GM18502 (cell line): Measurements from ENCODE around the gene DPEP2.
A peak's percentile ranks its signal among the peaks of the same experiment; 100 is the strongest.
"Not testable (repeated sequence)": the region's sequence is repeated elsewhere in the genome, so short reads cannot be mapped to it uniquely, and the experiment has no call there.

ENCODE experiments used
- ATAC-seq: cut with Tn5 transposase; IDR thresholded peaks from one replicate; pipeline ENCODE4 v1.9.1; 2021; ENCODE audit warnings: mild to moderate bottlenecking; ENCODE audit not compliant: unreplicated experiment, poor library complexity

The DPEP2 gene

GRCh38 chr16:68009157-68009735 lies 10.0 kb upstream of the DPEP2 start:
- no peak for ATAC-seq

GRCh38 chr16:68005786-68006286 lies 6.6 kb upstream of the DPEP2 start:
- ATAC-seq, result no peak

- ATAC-seq, result no peak
These were observed 5.9 kb upstream of the DPEP2 start for GRCh38 chr16:68005211-68005610.

GRCh38 chr16:68003031-68003430 lies 3.7 kb upstream of the DPEP2 start:
- ATAC-seq, result no peak

- ATAC-seq, result no peak
These were observed 1.2 kb upstream of the DPEP2 start for GRCh38 chr16:68000450-68000849.

GRCh38 chr16:67999985-68000384 lies 701 bp upstream of the DPEP2 start:
- no peak for ATAC-seq

GRCh38 chr16:67998231-67998778 lies 979 bp downstream of the DPEP2 start:
- ATAC-seq, result not testable (repeated sequence)

GRCh38 chr16:67996666-67997065 lies 2.6 kb downstream of the DPEP2 start:
- ATAC-seq, result no peak

- ATAC-seq, result no peak
These were observed 3.9 kb downstream of the DPEP2 start for GRCh38 chr16:67995423-67995822.

GRCh38 chr16:67994040-67994408 lies 5.3 kb downstream of the DPEP2 start:
- ATAC-seq, result not testable (repeated sequence)

GRCh38 chr16:67993207-67994039 lies 5.9 kb downstream of the DPEP2 start:
- ATAC-seq, result peak; percentile 69

GRCh38 chr16:67992661-67993206 lies 6.5 kb downstream of the DPEP2 start:
- ATAC-seq, result peak; percentile 8

- ATAC-seq, result no peak
These were observed 9.3 kb downstream of the DPEP2 start for GRCh38 chr16:67990018-67990386.

GRCh38 chr16:67989322-67990017 lies 9.8 kb downstream of the DPEP2 start:
- ATAC-seq, result no peak

- no peak for ATAC-seq
These were observed 10.6 kb downstream of the DPEP2 start for GRCh38 chr16:67988675-67989074.

GRCh38 chr16:67987460-67988160 lies 11.7 kb downstream of the DPEP2 start:
- ATAC-seq, result no peak

GRCh38 chr16:67986949-67987348 lies 12.3 kb downstream of the DPEP2 start:
- ATAC-seq, result no peak

- no peak for ATAC-seq
These were observed 17.1 kb downstream of the DPEP2 start for GRCh38 chr16:67982011-67982696.

GRCh38 chr16:67979955-67980678 lies 19.2 kb downstream of the DPEP2 start, which contains the start of gene DPEP3:
Gene DPEP3 (minus strand): TSS chr16:67980499. CDS start chr16:67980380, 119 bp downstream.
- ATAC-seq, result no peak
